Fibroblast of peridontal ligament (primary cell): ENCODE data around the gene ATP2B1.
"Not testable (repeated sequence)": the region's sequence is repeated elsewhere in the genome, so short reads cannot be mapped to it uniquely, and the experiment has no call there.

Experiments
- DNase-seq: peaks from one replicate; pipeline ENCODE4 v3.0.0-alpha.2; 2010; ENCODE audit errors: extremely low read depth

ATP2B1 gene

GRCh38 chr12:89708565-89709156 is at the start of gene ATP2B1:
Gene ATP2B1, minus strand, starts transcription at chr12:89708838. Its CDS starts 52,952 bp downstream, at chr12:89655886.
- DNase-seq = peak; percentile 75

GRCh38 chr12:89757987-89758386 is 49.3 kb upstream of the ATP2B1 start:
- DNase-seq = not testable (repeated sequence)

GRCh38 chr12:89756585-89757398 is 48.2 kb upstream of the ATP2B1 start:
- DNase-seq = peak; percentile 100

- no peak for DNase-seq
These were observed 47.6 kb upstream of the ATP2B1 start for GRCh38 chr12:89756194-89756584.

- DNase-seq = no peak
These were observed 45.4 kb upstream of the ATP2B1 start for GRCh38 chr12:89753997-89754396.

- no peak for DNase-seq
These were observed 43.7 kb upstream of the ATP2B1 start for GRCh38 chr12:89752341-89752740.

GRCh38 chr12:89750389-89751351 is 42.0 kb upstream of the ATP2B1 start:
- peak; percentile 75 for DNase-seq

- DNase-seq = peak; percentile 54
These were observed 40.2 kb upstream of the ATP2B1 start for GRCh38 chr12:89748791-89749190.

GRCh38 chr12:89745286-89745685 is 36.6 kb upstream of the ATP2B1 start:
- DNase-seq = no peak

- no peak for DNase-seq
These were observed 33.8 kb upstream of the ATP2B1 start for GRCh38 chr12:89742337-89743022.

- DNase-seq = no peak
These were observed 32.3 kb upstream of the ATP2B1 start for GRCh38 chr12:89740943-89741342.

GRCh38 chr12:89736995-89737394 is 28.4 kb upstream of the ATP2B1 start:
- DNase-seq = no peak

- DNase-seq = peak; percentile 95
These were observed 25.1 kb upstream of the ATP2B1 start for GRCh38 chr12:89733579-89734201.

- DNase-seq = peak; percentile 38
These were observed 23.9 kb upstream of the ATP2B1 start for GRCh38 chr12:89732522-89732921.

- DNase-seq = peak; percentile 86
These were observed 23.0 kb upstream of the ATP2B1 start for GRCh38 chr12:89731614-89732013.

GRCh38 chr12:89731089-89731488 is 22.5 kb upstream of the ATP2B1 start:
- DNase-seq = peak; percentile 25

GRCh38 chr12:89729946-89730459 is 21.4 kb upstream of the ATP2B1 start:
- no peak for DNase-seq

- DNase-seq = no peak
These were observed 14.6 kb upstream of the ATP2B1 start for GRCh38 chr12:89723276-89723675.

- no peak for DNase-seq
These were observed 12.8 kb upstream of the ATP2B1 start for GRCh38 chr12:89721291-89721987.
